Measurements from ENCODE around the gene FXYD5.

GRCh38 chr19:35216833-35217648 lies 62.5 kb downstream of the FXYD5 start:
- TF ChIP-seq CREB1 (IDR thresholded peaks at IDR 0.05) (no peak), CREB1 (CRISPR knock-in tag; IDR thresholded peaks at IDR 0.05) (no peak), POLR2AphosphoS5 (IDR thresholded peaks at IDR 0.05; ENCODE audit: control insufficient read depth, insufficient read depth, low read depth, low read length) (no peak), FOXK1 (CRISPR knock-in tag; IDR thresholded peaks at IDR 0.05; ENCODE audit: borderline replicate concordance) (no peak)
